Esophagus squamous epithelium (tissue), 4 donors: ENCODE measurements around the gene ARID1A.

Experiments
- POLR2A ChIP-seq, 4 donors: fragments of 450-650 bp; IDR thresholded peaks; one replicate each; pipeline ENCODE4 v1.6.1; 2017; ENCODE audit warnings: antibody characterized with exemption in 4 of 4, mild to moderate bottlenecking in 4 of 4, moderate library complexity in 3 of 4
- TF ChIP-seq, protein P1 (sequence below), 6 experiments: fragments of 450-650 bp in 4 of 6; fragments of 200-600 bp in 2 of 6; sonication (generic) in 2 of 6; IDR thresholded peaks; one replicate each; pipeline ENCODE4 v1.5.1; 2016 to 2019; ENCODE audit warnings: antibody characterized with exemption in 6 of 6, mild to moderate bottlenecking in 4 of 6, moderate library complexity in 4 of 6

DNA sequence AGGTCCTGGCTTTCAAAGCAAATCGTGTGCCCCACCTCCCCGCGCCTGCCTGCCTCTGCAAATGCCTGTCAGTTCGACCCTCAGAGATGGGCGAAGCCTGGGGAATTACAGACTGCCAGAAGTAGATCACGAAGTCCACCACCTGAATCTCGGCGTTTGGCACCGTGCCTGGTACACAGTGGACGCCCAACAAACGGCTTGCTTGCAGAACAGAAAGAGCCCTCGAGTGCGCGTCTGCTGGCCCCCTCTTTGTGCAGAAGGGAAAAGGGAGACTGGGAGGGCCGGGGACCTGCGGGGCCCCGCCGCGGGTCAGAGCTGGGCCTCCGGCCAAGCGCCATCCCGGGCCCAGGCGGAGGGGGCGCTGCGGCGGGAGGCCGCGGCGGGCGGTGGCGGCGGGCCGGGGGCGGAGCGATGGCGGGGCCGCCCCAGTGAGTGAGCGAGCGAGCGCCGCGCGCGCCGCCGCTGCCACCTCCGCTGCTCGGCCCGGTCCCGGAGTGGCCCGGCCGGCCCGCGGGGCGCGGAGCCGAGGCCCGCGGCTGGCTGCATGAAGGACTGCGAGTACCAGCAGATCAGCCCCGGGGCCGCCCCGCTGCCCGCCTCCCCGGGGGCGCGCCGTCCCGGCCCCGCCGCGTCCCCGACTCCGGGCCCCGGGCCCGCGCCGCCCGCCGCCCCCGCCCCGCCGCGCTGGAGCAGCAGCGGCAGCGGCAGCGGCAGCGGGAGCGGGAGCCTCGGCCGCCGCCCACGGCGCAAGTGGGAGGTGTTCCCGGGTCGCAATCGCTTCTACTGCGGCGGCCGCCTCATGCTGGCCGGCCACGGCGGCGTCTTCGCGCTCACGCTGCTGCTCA lies 130.7 kb downstream of the ARID1A start, which contains the start of gene ZDHHC18:
- TF ChIP-seq, protein P1, sequence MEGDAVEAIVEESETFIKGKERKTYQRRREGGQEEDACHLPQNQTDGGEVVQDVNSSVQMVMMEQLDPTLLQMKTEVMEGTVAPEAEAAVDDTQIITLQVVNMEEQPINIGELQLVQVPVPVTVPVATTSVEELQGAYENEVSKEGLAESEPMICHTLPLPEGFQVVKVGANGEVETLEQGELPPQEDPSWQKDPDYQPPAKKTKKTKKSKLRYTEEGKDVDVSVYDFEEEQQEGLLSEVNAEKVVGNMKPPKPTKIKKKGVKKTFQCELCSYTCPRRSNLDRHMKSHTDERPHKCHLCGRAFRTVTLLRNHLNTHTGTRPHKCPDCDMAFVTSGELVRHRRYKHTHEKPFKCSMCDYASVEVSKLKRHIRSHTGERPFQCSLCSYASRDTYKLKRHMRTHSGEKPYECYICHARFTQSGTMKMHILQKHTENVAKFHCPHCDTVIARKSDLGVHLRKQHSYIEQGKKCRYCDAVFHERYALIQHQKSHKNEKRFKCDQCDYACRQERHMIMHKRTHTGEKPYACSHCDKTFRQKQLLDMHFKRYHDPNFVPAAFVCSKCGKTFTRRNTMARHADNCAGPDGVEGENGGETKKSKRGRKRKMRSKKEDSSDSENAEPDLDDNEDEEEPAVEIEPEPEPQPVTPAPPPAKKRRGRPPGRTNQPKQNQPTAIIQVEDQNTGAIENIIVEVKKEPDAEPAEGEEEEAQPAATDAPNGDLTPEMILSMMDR (IDR thresholded peaks at IDR 0.05): peak in 5 of 6 experiments; percentile 22 to 79 (median 69)
- peak in 1 of 4 donors; percentile 28 for TF ChIP-seq POLR2A (IDR thresholded peaks at IDR 0.05)
